ENCODE results near the gene CNTNAP5. TPM values are rescaled to one million over a fixed set of nuclear protein-coding genes. Genes with fewer than 3 reads are reported as not detected.

CNTNAP5 gene
- total RNA-seq, 1 experiment from 2014 or later, result not detected

DNA sequence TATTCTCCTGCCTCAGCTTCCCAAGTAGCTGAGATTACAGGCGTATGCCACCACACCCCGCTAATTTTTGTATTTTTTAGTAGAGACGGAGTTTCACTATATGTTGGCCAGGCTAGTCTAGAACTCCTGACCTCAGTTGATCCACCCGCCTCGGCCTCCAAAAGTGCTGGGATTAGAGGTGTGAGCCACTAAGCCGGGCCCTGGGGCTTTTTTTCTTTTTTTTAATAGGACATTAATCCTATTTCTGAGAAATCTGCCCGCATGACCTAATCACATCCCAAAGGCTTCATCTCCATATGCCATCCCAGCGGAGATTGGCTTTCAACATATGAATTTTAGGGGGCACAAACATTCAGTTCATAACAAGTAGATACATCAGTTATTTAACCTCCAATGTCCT lies 128.6 kb downstream of the CNTNAP5 start:
- DNase-seq (ENCODE audit: low read depth), result no peak

DNA sequence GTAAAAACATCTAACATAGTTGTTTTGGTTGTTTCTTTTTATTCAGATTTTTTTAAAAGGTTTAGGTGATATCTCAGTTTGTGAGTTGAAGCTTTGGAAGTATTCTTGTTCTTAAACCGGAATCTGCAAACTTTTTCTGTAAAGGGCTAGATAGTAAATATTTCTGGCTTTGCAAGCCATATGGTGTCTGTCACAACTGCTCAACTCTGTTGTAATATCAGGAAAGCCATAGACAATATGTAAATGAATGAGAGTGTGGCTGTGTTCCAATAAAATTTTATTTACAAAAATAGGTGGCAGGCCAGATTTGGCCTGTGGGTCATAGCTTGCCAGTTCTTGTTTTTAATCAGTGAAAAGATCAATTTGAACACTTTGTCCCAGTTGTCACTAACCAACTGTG lies 134.1 kb downstream of the CNTNAP5 start:
- no peak for DNase-seq (ENCODE audit: low read depth)

DNA sequence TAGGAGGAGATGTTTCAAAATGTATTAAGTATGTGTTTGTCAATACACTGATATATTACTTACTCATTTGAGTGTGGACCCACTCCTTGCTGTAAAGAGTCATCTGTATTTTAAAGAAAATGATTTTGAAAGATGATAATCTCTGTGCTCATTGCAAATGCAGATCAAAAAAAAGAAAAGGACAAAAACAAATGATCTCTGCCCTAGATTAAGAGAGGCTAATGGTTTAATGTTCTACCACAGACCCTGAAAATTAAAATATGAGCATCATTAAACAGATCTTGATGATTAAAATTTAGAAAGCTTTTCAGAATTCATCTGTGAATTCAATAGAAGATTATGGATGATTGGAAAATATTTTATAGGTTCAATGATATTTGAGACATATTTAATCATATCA lies 136.5 kb downstream of the CNTNAP5 start:
- no peak for DNase-seq (ENCODE audit: low read depth)

DNA sequence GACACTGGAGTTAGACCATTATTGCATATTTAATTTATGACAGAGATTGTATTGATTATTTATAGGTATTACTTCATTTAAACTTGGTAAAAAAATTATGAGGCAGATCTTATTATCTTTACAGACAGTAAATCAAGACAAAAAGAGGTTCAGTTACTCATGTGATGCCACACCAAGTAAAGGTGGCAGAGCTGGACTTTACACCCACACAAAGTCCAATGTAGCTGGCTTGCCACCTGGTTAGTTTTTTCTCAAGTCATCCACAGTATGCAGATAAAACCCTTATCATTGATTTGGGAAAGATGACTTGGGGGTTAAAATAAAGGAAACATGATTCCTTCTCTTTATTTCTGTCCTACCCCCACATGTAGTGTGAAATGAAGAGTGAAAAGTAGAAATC lies 137.2 kb downstream of the CNTNAP5 start:
- DNase-seq (ENCODE audit: low read depth), result no peak

DNA sequence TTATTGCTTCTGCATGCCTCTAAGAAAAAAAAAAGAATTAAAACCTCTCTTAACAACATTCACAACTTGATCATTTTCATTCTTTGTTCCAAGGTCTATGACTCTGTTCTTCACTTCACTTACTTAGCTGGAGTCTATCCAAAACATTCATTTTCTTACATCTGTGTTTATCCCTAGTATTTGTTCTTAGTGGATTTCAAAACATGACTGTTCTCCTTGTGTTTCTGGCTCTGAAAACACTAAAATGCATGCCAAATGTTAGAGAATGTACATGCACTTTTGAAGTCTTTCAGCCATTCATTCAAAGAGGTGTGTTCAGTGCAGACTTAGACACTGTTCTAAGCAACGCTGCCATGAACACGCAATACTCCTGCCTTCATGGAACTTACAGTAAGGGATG lies 138.8 kb downstream of the CNTNAP5 start:
- DNase-seq (ENCODE audit: low read depth), result no peak

DNA sequence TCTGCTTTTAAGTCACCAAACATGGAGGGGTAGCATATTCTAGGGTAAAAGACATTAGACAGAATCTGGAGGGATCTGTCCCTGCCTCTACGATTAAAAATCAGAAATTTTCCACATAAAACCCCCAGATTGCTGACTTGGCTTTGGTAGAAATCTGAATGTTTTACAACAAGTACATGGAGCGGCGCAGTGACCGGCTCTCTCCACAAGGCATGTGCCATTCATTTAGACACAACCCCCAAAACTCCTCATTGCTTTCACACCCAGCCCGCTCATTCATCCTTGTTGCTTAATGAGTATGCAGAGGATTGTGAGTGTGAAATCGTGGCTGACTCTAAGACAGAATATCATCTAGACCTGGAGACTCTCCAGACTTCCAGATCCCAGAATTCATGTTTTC lies 140.6 kb downstream of the CNTNAP5 start:
- DNase-seq (ENCODE audit: low read depth), result no peak

DNA sequence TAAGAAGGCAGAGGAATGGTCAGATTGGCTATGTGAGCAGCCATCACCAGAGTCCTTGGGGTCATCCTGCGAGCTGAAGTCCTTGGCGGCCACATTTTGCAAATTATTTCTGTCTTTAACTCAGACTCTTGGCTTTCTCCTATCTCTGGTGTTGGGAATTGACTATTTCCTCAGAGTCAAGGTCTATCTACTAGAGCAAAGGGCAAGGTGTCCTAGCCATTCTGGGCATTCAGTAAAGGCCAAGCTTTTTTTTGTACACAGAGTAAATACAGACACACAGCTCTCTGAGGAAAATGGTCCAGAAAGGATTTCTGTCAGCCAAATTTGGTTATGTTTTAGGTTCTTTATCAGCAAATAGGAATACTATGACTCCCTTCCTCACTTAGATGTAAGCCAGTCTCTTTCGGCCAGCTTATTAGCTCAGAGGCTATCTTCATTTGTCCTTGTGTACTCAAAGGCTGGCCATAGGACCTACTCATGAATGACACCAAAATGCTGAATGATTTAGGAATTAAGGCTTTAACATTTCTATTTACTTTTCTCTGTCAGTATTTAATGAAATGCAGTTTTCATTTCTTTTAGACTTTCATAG lies 146.5 kb downstream of the CNTNAP5 start:
- no peak for DNase-seq (ENCODE audit: low read depth)

DNA sequence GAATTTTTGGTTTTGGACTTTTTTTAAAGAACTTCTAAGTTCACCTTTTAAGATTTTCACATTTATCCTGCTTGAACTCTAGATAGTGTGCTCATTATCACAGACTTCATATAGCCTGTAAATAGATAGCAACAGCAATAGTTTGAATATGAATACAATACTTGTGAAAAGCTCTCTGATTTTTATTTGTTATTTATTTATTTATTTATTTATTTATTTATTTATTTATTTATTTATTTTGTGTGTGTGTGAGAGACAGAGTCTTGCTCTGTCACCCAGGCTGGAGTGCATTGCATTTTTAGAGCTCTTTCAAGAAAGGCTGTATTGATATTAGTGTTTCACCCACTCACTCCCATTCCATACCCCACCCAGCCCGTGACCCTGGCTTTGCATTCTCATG lies 153.6 kb downstream of the CNTNAP5 start:
- DNase-seq (ENCODE audit: low read depth), result no peak

DNA sequence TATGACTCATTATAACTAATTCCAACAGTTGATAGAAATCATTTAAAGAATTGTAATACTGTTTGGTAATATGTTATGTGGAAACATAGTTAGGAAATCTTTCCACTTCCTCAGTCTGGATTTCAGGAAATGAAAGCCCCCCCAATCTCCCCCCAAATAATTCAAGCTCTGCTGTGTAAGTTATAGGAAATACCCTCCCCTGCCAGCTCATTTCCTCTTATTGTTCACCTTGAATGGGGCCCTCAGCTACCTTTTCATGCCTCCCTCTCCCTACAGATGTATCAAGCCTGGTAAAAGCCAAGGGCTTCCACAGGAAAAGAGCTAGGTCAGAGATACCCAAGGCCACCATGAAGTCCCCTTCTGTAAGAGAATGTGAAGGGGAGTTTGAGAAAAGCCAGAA lies 155.5 kb downstream of the CNTNAP5 start:
- DNase-seq (ENCODE audit: low read depth), result no peak

DNA sequence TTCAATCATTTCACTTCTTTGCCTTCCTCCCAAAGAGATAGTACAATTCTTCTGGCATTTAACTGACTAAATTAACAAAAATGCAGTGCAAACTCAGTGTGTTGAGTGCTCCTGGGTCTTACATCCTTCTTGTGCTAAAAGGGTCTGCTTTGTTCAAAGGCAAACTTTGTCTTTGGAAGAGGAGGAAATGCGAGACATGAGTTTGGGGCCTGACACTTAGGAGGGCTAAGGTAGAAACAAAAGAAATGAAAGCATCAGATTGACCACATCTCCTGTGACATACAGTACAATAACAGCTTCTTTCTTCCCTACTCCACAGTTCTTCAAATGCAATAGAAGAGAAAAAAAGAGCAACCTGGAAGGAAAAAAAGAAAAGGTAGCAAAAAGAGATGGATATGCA lies 161.7 kb downstream of the CNTNAP5 start:
- no peak for DNase-seq (ENCODE audit: low read depth)

DNA sequence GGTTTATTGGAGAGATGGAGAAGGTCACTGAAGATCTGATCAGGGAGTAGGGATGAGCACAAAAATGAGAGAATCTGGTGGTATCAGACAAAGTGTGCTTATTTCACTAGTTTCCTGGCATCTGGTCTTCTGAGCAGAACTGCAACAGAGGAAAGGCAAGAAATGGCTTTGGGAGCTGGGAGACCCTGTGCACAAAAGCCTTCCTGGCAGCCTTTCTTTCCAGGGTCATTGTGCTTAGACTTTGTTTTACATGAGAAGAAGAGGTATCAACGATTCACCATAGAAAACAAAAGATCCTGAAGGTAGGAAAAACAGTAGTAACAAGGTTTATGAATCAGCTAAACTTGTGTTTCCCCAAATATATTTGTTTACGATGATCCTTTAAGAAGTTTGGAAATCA lies 162.9 kb downstream of the CNTNAP5 start:
- no peak for DNase-seq (ENCODE audit: low read depth)

DNA sequence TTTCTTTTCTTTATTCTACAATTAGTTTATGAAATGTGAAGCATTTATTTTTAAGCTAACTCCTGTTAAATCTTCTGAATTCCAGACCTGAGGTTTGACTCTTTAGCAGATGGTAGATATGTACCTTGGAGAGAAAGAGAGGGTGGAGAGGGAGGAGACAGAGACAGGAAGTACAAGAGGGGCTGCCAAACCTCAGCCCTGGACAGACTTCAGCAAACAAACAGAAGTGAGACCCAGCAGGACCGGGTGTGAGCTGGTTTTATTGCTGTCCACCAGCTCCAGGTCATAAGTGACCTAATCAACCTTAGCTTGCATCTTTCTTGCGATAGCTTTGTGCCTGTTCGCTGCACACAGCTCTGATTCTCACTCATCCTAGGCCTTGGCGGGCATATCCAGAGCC lies 168.6 kb downstream of the CNTNAP5 start:
- no peak for DNase-seq (ENCODE audit: low read depth)

DNA sequence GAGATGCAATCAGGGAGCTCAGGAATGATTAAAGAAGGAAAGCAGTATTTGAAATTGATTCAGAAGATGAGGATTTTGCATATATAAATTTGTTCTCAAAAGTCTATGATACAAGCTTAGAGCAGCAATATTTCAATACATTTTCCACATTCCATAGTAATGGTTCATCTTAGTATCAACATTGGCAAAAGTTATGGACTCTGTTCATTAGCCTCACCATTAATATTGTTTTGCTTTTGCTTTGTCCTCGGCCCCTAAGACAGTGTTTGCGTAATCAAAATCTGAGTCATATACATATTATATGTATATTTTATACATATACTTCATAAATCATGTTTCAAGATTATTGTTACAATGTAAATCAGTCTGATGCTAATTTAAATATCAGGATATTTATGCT lies 176.6 kb downstream of the CNTNAP5 start:
- DNase-seq (ENCODE audit: low read depth), result no peak

DNA sequence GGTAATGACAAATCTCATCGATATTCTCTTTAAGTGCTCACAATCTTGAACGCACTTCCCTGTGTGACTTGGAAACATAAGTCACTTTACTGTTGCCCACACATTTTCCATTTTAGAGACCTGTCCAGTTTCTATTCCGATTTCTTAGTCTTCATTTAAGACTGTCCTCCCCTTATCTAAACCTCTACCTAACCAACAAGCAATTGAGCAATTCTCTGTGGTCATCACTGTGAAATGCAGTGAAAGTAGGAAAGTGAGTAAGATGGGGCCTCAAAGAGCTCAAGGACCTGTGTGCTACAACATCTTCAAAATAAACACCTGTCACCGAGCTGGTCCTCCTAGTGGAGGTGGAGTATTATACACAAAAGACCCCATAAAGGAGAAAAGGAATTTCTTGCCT lies 184.4 kb downstream of the CNTNAP5 start:
- DNase-seq (ENCODE audit: low read depth), result no peak

DNA sequence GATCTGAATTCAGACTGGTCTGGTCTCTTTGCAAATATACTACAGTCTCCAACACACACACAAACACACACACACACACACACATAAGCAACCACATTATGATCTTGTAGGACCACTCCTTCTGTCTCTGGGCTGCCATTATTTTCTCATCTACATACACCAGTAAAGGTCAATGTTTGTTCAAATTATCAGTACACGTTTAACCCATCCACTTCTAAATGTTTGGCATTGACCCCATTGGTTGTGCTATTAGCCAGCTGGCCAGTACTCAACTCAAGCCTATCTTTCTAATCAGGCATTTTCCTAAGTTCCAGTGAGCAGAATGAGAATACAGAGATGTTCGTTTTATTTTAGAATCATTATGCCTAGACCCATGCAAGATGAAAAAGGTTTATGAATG lies 186.4 kb downstream of the CNTNAP5 start:
- DNase-seq (ENCODE audit: low read depth), result no peak

DNA sequence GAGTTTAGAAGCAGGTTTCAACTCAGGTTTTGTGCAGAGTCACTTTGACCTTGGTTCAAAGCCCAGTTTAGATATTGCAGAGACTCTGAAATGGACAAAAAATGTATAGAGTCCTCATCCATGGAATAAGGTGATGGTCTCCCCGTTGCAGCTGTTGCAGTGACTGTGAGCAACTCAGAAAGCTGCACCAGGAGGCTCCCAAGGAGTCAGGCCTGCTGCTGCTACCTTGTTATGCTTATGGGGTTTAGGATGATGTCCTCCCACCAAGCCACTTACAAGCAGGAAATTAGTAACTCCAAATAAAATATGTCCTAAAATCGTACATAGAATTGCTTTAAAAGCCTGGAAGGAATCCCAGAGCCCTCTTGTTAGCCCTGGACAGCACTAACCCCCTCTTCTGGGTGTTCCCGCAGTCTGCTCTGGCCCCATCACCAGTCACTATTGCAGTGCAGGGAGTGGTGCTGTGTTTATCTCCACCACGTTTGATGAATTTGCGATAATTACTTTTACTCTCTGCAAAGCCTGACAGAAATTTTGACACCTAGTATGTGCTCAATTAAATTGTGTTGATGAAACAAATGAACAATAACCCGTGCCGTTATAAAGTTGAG lies 189.0 kb downstream of the CNTNAP5 start:
- no peak for DNase-seq (ENCODE audit: low read depth)

DNA sequence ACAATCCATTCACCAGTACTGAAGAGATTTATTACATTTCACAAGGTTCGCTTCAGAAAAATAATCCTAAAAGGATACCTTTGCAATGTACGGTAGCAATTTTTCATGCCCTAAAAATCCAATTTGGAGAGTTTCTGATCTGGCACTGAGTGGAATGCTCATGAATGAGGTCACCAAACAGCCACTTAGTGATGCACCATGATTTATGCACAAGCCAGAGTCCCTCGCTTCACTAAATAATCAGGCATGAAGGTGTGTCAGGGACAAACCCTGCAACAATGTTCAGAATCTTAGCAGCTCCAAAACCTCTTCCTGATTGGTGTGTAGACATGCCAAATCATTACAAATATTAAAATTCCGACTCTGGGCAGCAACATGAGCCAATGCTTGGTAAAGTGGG lies 221.1 kb downstream of the CNTNAP5 start:
- DNase-seq (ENCODE audit: low read depth), result no peak

DNA sequence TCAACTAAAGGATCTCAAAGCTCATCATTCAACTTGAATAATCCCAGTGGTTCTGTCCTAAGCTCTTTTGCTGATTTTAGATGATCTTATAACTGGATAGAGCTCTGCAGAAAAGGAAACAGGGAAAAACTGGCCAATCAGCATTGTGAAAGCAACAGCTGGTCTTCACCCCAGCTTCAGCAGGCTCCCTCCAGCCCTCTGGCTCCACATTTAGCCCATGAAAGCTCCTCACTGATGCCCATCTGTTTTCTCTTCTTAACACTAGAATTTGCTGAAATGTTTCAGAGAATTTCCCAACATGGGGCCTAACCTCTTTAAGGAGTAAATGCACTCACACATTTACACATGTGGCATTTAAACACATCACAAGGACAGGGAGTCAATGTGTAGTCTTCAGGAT lies 223.3 kb downstream of the CNTNAP5 start:
- DNase-seq (ENCODE audit: low read depth), result no peak

DNA sequence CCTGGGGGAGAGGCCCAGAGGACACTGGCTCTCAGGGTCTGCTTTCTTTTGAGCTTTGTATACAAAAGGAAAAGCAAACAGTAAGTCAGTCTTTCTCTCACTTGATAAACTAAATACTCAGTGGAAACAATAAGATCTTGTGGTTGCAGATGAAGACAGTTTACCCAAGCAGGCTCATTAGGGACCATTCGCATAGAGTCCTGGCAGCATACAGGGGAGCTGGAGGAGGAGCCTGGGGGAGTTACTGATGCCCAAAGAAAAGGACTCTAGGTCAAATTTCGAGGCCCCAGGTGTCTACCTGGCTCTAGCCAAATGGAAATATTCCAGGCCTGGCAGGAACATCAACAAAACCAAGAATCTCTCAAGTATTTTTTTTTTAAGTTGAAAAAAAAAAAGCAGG lies 225.3 kb downstream of the CNTNAP5 start:
- no peak for DNase-seq (ENCODE audit: low read depth)

DNA sequence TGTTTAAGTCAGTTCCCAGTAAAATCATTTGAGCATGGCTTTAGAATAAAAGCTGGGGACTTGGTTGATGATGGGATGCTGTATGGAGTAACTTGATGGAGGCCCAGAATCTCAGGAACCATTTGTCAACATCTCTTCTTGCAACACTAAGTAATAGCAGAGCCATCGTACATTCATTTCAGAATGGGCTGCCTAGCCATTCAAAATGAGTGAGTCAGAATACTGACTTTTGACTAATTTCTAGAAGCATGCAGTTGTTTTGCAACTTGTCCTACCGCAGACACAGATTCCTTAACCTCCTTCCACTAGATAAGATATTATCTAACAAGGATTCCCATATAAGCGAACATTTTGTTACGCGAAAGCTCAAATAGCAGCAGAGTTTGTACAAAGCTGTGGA lies 229.5 kb downstream of the CNTNAP5 start:
- DNase-seq (ENCODE audit: low read depth), result no peak

DNA sequence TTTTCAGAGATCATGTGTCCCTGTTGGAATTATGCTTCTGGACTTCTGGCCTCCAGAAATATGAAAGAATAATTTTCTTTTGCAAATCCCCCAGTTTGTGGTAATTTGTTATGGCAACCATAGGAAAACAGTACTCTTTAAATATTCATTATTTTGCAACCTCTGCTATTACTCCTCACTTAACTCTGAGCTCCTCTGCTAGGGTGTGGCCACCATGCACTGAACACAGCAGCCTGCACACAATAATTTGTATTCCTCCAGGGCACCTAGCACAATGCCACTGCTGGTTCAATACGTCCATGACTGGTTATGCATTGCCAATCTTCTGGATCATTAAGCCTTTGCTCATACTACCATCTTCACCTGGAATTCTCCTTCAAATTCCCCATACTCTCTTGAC lies 232.0 kb downstream of the CNTNAP5 start:
- no peak for DNase-seq (ENCODE audit: low read depth)

DNA sequence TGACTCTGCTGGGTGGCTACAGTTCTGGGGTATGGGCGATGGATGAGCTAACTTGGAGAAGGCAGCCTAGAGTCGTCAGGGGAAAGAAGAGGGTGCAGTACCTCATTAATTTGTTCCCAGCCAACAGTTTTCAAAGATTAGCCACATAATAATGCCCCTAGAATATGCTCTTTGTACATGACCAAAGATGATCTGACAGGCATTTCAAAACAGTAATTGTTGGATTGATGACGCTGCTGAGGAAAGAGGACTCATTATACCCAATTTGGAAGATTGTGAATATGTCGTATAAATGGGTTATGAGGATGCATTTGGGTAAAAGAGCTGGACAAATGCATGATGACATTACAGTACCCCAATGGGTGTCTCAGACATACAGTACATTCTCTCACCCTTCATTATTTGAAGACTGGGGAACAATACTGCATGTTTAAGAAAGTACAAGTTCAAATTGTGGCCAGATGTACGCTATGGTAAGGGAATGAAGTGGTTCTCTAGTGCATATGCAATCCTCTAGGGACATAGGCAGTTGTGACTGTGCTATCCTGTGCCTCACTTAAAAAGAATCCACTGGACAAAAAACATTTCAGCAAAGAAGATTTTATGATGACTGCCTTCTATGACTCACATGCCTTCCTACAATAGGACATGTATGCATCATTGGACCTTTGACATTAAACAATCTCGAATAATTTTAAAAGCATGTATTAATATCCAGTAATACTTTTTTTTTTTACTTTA lies 233.2 kb downstream of the CNTNAP5 start:
- DNase-seq (ENCODE audit: low read depth), result no peak

DNA sequence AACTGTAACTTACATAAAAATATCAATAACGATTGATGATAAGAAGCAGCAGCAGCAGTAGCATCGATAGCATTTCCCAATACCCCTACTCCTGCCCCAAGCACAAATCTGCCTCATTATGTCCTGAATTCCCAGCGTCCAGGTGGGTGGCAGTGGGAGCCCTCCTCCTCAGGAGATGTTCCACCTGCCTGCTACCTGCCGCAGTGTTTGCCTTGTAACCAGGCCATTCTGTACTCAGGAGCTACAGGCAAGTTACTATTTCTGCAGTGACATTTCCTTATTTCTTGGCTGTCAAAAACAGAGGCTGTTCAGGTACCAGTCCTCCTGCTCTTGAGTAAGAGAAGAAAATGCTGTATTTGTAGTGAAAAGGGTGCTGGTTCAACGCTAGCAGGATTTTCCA lies 236.4 kb downstream of the CNTNAP5 start:
- DNase-seq (ENCODE audit: low read depth), result no peak
